Stimulated activated memory B cell treated with anti-CD40 and anti-IgM and Interleukin-4, amounts not matched to agents 10 μg/mL and 1 μg/mL and 100 μg/mL, for 72 hours (primary cell): ENCODE data around the gene XCR1.

Experiments used
- ATAC-seq: fragments of 150-1000 bp; cut with Tn5 transposase; 2 replicates; pipeline ENCODE4 v1.10.0; 2021
- H3K27ac Mint-ChIP-seq: one replicate; pipeline ENCODE4 v1.8.0; 2022; ENCODE audit warnings: mild to moderate bottlenecking, mixed read lengths
- H3K27me3 Mint-ChIP-seq: one replicate; pipeline ENCODE4 v1.8.0; 2022; ENCODE audit warnings: mixed read lengths
- H3K36me3 Mint-ChIP-seq: one replicate; pipeline ENCODE4 v1.8.0; 2022; ENCODE audit warnings: mixed read lengths
- H3K4me1 Mint-ChIP-seq: one replicate; pipeline ENCODE4 v1.8.0; 2022; ENCODE audit warnings: mixed read lengths
- H3K4me3 Mint-ChIP-seq: one replicate; pipeline ENCODE4 v1.8.0; 2022; ENCODE audit warnings: mild to moderate bottlenecking, moderate library complexity, mixed read lengths
- H3K9me3 Mint-ChIP-seq: one replicate; pipeline ENCODE4 v1.8.0; 2022; ENCODE audit warnings: mixed read lengths

The XCR1 gene

DNA sequence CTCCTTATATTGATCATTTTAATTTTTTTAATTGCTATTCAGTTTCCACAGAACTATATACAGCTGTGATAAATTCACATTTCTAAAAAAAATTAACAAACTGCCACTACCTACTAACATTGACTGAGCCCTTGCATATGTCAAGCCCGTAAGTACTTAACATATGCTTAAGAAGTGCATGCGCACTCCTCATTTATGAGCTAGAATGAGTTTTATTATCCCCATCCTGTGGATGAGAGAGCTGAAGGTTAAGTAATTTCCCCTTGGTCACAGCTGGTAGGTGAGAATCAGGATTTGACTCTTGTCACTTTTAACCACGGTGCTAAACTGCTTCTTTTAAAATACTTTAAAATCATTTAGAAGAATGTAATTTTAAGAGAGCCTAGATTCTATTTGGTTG lies 58.2 kb downstream of the XCR1 start:
- Mint-ChIP-seq H3K4me3 (no peak overlapping the region), H3K27me3 (no peaks in the 10 kb centered on the region), H3K27ac (no peak overlapping the region), H3K36me3 (peaks cover 44% of the 10 kb centered on the region), H3K4me1 (peaks cover 47% of the 10 kb centered on the region), H3K9me3 (no peaks in the 10 kb centered on the region)
- ATAC-seq: no peak

- Mint-ChIP-seq H3K27me3 (no peaks in the 10 kb centered on the region), H3K36me3 (peaks cover 44% of the 10 kb centered on the region), H3K4me1 (peaks cover 51% of the 10 kb centered on the region), H3K4me3 (no peak overlapping the region), H3K27ac (no peak overlapping the region), H3K9me3 (no peaks in the 10 kb centered on the region)
- ATAC-seq: no peak
Observed at GRCh38 chr3:45968706-45969105, 58.6 kb downstream of the XCR1 start.

DNA sequence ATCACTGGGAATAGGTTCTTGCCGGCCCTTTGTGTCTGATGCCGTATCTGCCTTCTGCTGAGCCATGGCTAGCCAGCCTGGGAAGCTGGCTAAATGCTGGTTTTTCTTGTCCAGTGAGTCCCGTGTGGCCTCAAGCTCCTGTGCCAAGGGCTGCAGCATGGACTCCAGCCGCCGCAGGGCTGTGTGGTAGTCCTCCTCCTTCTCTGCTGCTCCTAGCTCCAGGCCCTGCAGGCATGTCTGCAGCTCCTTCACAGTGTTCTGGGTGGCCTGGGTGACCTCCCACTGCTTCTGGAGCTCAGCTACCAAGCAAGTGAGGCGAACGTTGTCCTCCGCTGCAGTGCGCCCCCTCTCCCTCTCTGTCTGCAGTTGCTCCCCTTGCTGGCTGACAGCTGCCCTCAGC lies 59.1 kb downstream of the XCR1 start:
- Mint-ChIP-seq H3K27ac (no peak overlapping the region), H3K9me3 (no peaks in the 10 kb centered on the region), H3K27me3 (no peaks in the 10 kb centered on the region), H3K4me3 (no peak overlapping the region), H3K36me3 (peaks cover 44% of the 10 kb centered on the region), H3K4me1 (peaks cover 57% of the 10 kb centered on the region)
- ATAC-seq: no peak

DNA sequence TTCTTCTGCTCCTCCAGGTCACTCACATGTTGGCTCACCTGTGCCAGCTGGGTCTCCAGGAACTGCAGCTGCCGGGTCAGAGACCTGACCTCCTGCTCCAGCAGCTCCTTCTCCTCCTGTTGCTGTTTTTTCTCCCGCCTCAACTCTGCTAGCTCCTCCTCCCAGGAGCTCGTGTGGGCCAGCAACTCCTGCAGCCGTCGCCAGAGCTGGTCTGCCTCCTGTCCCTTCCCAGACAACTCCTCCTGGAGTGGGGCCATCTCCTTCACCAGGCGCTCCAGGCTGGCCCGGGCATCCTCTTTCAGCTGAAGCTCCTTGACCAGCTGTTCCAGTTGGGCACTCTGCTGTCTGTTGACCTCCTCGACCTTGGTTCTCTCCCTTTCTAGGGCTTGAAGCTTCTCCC lies 59.6 kb downstream of the XCR1 start:
- Mint-ChIP-seq H3K27ac (no peak overlapping the region), H3K27me3 (no peaks in the 10 kb centered on the region), H3K36me3 (peaks cover 44% of the 10 kb centered on the region), H3K4me3 (no peak overlapping the region), H3K9me3 (no peaks in the 10 kb centered on the region), H3K4me1 (peaks cover 57% of the 10 kb centered on the region)
- no peak for ATAC-seq
